Cardiac fibroblast (primary cell): ENCODE measurements around the gene TLX1.

Experiments used
- DNase-seq, 2 donors: peaks; one replicate each; pipeline versions ENCODE4 v3.0.0 to v3.0.0-alpha.2; 2010; ENCODE audit warnings: low read depth in 2 of 2
- H3K4me3 ChIP-seq, 2 donors: replicated peaks in 1 of 2; 1 replicate in 1 of 2; 2 replicates in 1 of 2; pipeline ENCODE4 v1.5.1; 2011; ENCODE audit warnings: low read depth in 2 of 2, low read length in 2 of 2, mild to moderate bottlenecking in 2 of 2, moderate library complexity in 1 of 2
- CTCF ChIP-seq: IDR thresholded peaks from one replicate; pipeline ENCODE4 v1.5.1; 2011; ENCODE audit warnings: low read depth, mild to moderate bottlenecking, low read length, inconsistent platforms

TLX1 gene

DNA sequence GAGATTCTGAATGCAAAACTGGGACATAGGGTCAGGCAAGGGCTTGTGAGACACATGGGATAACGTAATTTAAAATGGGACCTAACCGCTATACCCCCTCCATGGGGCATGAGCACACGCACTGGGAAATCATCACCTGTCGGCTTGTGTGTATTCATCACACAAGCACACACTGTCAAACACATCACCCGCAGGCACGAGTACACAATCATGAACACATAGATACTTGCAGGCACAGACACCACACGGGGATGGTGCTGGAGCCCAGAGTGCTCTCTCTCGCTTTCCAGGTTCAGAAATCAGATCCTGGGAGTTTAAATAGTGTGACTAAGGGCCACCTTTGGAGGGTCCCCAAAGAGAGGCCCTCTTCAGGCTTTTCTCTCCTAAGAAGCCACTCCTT, 19.6 kb upstream of the TLX1 start:
- TF ChIP-seq CTCF = no peak
- DNase-seq = no peak
- H3K4me3 ChIP-seq = no peak overlapping the region

GRCh38 chr10:101112799-101113594, 18.1 kb upstream of the TLX1 start:
- no peak for TF ChIP-seq CTCF
- no peak for DNase-seq
- H3K4me3 ChIP-seq = no peak overlapping the region

GRCh38 chr10:101113890-101114403, 17.2 kb upstream of the TLX1 start:
- TF ChIP-seq CTCF = no peak
- no peak overlapping the region for H3K4me3 ChIP-seq
- DNase-seq = no peak

DNA sequence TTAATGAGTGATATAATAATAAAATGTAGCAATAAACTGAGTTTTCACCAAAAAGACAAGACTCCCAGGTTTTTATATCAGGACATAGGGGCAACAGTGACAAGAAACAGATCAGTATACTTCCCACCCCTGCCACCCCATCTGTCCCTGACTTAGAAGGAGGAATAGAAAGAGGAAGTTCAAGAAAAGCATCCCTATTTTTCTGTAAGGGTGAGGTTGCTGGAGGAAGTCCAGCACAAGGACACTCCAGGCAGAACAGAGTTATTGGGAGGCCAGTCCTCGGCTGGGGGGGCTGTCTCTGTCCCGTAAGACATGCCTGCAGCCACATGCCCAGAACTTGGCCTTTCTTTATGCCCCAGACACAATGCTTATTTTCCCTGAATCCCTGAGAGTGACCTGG, 16.5 kb upstream of the TLX1 start:
- DNase-seq = no peak
- H3K4me3 ChIP-seq = no peak overlapping the region
- no peak for TF ChIP-seq CTCF

DNA sequence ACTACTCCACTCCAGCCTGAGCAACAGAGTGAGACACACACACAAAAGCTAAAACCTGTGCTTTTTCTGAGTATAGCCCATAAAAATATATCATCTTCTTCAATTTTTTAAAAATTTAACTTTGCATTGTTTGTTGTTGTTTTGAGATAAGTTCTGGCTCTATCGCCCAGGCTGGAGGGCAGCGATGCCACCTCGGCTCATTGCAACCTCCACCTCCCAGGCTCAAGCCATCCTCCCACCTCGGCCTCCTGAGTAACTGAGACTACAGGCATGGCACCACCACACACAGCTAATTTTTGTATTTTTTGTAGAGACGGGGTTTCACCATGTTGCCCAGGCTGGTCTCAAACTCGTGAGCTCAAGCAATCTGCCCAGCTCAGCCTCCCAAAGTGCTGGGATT, 14.3 kb upstream of the TLX1 start:
- no peak for TF ChIP-seq CTCF
- DNase-seq = no peak

GRCh38 chr10:101118031-101118430, 13.1 kb upstream of the TLX1 start:
- no peak for DNase-seq
- no peak for TF ChIP-seq CTCF
- no peak overlapping the region for H3K4me3 ChIP-seq

More for the DNA sequence above, 14.3 kb upstream of the TLX1 start:
- H3K4me3 ChIP-seq = no peak overlapping the region
